GM23248 (cell line): ENCODE results near the gene MTUS2. TPM values are rescaled to one million over a fixed set of nuclear protein-coding genes. Genes with fewer than 3 reads are reported as not detected.

Source experiments
- DNase-seq: peaks from one replicate; pipeline ENCODE4 v3.0.0-alpha.2; 2015
- H2AFZ ChIP-seq: fragments of 200-600 bp; sonication (generic); 2 replicates; pipeline ENCODE4 v1.6.1; 2016; ENCODE audit warnings: antibody characterized with exemption
- H3F3A ChIP-seq: fragments of 200-600 bp; sonication (generic); 2 replicates; pipeline ENCODE4 v1.6.1; 2016; ENCODE audit warnings: mild to moderate bottlenecking, antibody characterized with exemption, mixed run types; ENCODE audit not compliant: insufficient read depth
- H3K27ac ChIP-seq: fragments of 200-600 bp; sonication (generic); 2 replicates; pipeline ENCODE4 v1.5.1; 2016; ENCODE audit warnings: mild to moderate bottlenecking
- H3K27me3 ChIP-seq: fragments of 200-600 bp; sonication (generic); replicated peaks from 2 replicates; pipeline ENCODE4 v1.6.1; 2016; ENCODE audit warnings: mild to moderate bottlenecking; ENCODE audit not compliant: insufficient read depth
- H3K36me3 ChIP-seq: fragments of 200-600 bp; sonication (generic); 2 replicates; pipeline ENCODE4 v1.6.1; 2016; ENCODE audit warnings: low read depth, mild to moderate bottlenecking
- H3K4me1 ChIP-seq: fragments of 200-600 bp; sonication (generic); 2 replicates; pipeline ENCODE4 v1.6.1; 2016; ENCODE audit warnings: mild to moderate bottlenecking; ENCODE audit not compliant: insufficient read depth
- H3K4me2 ChIP-seq: fragments of 200-600 bp; sonication (generic); one replicate; pipeline ENCODE4 v1.6.1; 2016; ENCODE audit warnings: mild to moderate bottlenecking; ENCODE audit not compliant: unreplicated experiment
- H3K4me3 ChIP-seq: fragments of 200-600 bp; sonication (generic); 2 replicates; pipeline ENCODE4 v1.5.1; 2016; ENCODE audit warnings: mild to moderate bottlenecking
- H3K79me2 ChIP-seq: fragments of 200-600 bp; sonication (generic); 2 replicates; pipeline ENCODE4 v1.6.1; 2016; ENCODE audit warnings: mild to moderate bottlenecking; ENCODE audit not compliant: insufficient read depth
- H3K9ac ChIP-seq: fragments of 200-600 bp; sonication (generic); 2 replicates; pipeline ENCODE4 v1.6.1; 2016; ENCODE audit warnings: mild to moderate bottlenecking
- H3K9me2 ChIP-seq: fragments of 200-600 bp; sonication (generic); 2 replicates; pipeline ENCODE4 v1.6.1; 2016; ENCODE audit warnings: mixed run types, mild to moderate bottlenecking, moderate library complexity; ENCODE audit not compliant: insufficient read depth
- H3K9me3 ChIP-seq: fragments of 200-600 bp; sonication (generic); one replicate; pipeline ENCODE4 v1.6.1; 2017; ENCODE audit warnings: low read depth
- H4K20me1 ChIP-seq: fragments of 200-600 bp; sonication (generic); 2 replicates; pipeline ENCODE4 v1.6.0; 2016; ENCODE audit not compliant: insufficient read depth
- EZH2 ChIP-seq: fragments of 200-600 bp; sonication (generic); IDR thresholded peaks from 2 replicates; pipeline ENCODE4 v1.6.1; 2018; ENCODE audit warnings: antibody characterized with exemption, mild to moderate bottlenecking; ENCODE audit not compliant: insufficient read depth, poor library complexity, severe bottlenecking
- EZH2phosphoT487 ChIP-seq: fragments of 200-600 bp; sonication (generic); IDR thresholded peaks from 2 replicates; pipeline ENCODE4 v1.6.1; 2018; ENCODE audit warnings: antibody characterized with exemption, moderate library complexity, mild to moderate bottlenecking, low read depth; ENCODE audit not compliant: insufficient read depth
- WGBS, 2 experiments: methylation state at CpG; one replicate each; pipeline ENCODE4 v1.1.6; 2015 to 2017; ENCODE audit warnings: low lambda C conversion rate in 2 of 2, low coverage in 1 of 2; ENCODE audit errors: missing lambda C conversion rate in 2 of 2; 5-methylcytosine and 5-hydroxymethylcytosine counted together
- in situ Hi-C: fragments of 300-500 bp; cut with MboI; formaldehyde crosslinking; loops from 2 replicates; pipeline ENCODE4 v1.15.0; 2020
- polyA plus RNA-seq: library from polyadenylated mRNA; unstranded; fragments of >200 nt; fragmentation: Nextera tagmentation; extraction: Ambion mirVana; gene quantifications from 2 replicates; pipeline ENCODE4 v1.2.1, GENCODE V29; 2016
- total RNA-seq: library from RNA; depleted of rRNA; stranded (reverse); fragments of >200 nt; shearing (Covaris generic); gene quantifications from 2 replicates; pipeline ENCODE4 v1.2.3, GENCODE V29; 2014

MTUS2 gene
- total and polyA plus RNA-seq, 2 experiments from 2014 or later = 0.43 to 0.74 TPM

DNA sequence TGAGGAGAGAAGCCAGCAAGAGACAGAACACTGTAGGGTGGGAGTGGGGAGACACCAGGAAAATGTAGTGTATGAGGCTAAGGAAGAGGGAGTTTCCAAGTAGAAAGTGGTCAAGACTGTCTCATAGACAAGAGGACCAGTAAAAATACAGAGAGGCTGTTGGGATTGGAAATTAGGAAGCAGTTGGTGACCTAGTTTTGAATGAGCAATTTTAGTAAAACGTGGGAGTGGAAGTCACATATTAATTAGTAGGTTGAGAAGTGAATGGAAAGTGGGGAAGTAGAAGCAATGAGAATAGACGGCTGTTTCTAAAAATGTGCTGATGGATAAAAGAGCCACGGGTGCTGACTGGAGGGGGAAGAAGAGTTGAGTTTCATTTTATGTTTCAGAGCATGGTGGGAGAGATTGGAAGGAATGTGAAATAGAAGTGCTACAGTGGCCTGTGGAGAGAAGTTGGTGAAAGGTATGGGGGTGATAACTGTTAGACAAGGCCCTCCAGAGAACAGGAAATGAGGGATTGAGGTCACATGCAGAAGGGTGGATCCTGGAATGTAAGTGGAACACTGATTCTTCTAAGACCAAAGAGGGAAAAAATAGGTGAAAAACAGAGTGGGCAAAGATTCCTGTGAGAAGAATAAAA, 247.3 kb downstream of the MTUS2 start:
- Histone ChIP-seq H3K9ac (no peak overlapping the region), H3K79me2 (no peaks in the 10 kb centered on the region), H3K27ac (no peak overlapping the region), H3F3A (no peaks in the 10 kb centered on the region), H4K20me1 (no peaks in the 10 kb centered on the region), H3K4me3 (no peak overlapping the region), H3K36me3 (no peaks in the 10 kb centered on the region), H3K9me2 (no peaks in the 10 kb centered on the region), H3K9me3 (no peaks in the 10 kb centered on the region), H3K4me2 (no peak overlapping the region), H2AFZ (no peak overlapping the region), H3K27me3 (no peaks in the 10 kb centered on the region), H3K4me1 (no peaks in the 10 kb centered on the region)
- no peak for DNase-seq
- 1 to 5% methylated on average over 3 of the region's 3 CpGs for WGBS, 2 experiments
- in situ Hi-C loops = no loop called here
- TF ChIP-seq EZH2phosphoT487 = no peak
- TF ChIP-seq EZH2 = no peak

DNA sequence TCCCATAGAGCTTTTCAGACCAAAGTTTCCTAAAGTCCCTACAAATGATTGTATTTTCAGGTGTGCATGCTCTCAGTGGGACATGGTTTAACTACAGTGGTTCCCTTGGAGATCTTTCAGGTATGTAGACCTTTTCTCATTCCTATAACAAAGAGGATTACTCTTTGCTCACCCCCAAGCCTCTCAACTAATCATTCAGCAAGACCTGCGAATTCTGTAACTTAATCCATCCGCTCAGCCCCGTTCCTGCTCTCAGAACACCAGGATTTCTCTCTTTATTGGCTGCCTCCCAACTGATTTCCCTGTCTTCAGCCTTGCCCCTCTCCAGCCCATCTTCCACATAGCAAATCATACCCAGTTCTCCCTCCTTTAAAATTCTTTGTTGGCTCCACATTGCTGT, 253.6 kb downstream of the MTUS2 start:
- in situ Hi-C loops = no loop called here
- H3K4me3 ChIP-seq = no peak overlapping the region
- 11% methylated on average over 3 of the region's 3 CpGs for WGBS, 2 experiments

DNA sequence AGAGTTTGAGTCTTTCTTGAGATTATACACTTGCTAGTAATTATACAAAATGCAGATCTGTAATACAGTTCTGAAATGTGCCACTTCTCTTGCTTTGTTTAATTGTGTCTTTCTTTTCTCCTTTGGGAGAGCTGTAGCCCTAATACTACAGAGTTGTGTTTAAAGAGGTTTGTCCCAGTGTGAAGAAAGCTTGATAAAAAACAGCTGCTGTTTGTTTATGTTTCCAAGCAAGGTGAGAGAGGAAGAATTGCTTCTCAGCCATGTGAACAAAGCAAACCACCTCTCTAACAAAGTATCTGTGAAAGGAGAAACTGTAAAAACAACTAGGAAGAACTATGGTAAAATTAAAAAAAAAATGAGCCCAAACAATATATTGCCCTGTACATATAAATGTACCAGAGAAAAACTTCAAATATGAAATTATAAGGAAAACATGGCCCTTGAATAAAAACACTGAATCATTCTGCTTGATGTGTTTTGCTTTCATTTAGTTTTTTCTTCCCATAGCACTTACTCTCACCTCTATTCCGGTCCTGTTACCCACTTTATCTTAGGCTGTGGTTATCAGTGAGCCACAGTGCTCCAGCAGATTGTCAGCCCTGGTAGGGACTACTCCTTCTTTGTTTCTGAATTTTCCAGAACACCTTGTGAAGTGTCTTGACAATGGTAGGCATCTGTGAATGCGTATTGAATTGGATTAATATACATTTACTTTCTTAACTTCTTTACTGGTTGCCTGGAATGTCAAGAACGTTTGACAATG, 257.1 kb downstream of the MTUS2 start:
- Histone ChIP-seq H3K4me3 (no peak overlapping the region), H3K9me2 (no peaks in the 10 kb centered on the region), H2AFZ (no peak overlapping the region), H3K4me1 (no peaks in the 10 kb centered on the region), H3F3A (no peaks in the 10 kb centered on the region), H4K20me1 (no peaks in the 10 kb centered on the region), H3K79me2 (no peaks in the 10 kb centered on the region), H3K4me2 (no peak overlapping the region), H3K36me3 (no peaks in the 10 kb centered on the region), H3K27me3 (no peaks in the 10 kb centered on the region), H3K27ac (no peak overlapping the region), H3K9ac (no peak overlapping the region), H3K9me3 (no peaks in the 10 kb centered on the region)
- TF ChIP-seq EZH2phosphoT487 = no peak
- no peak for TF ChIP-seq EZH2
- DNase-seq = no peak
- 5 to 11% methylated on average over 3 of the region's 3 CpGs for WGBS, 2 experiments
- in situ Hi-C loops = no loop called here

More for the DNA sequence above, 253.6 kb downstream of the MTUS2 start:
- no peaks in the 10 kb centered on the region for H3F3A ChIP-seq
- no peaks in the 10 kb centered on the region for H4K20me1 ChIP-seq
- no peak overlapping the region for H3K4me2 ChIP-seq
- no peaks in the 10 kb centered on the region for H3K79me2 ChIP-seq
- H3K27ac ChIP-seq = no peak overlapping the region
- TF ChIP-seq EZH2 = no peak
- TF ChIP-seq EZH2phosphoT487 = no peak
- no peaks in the 10 kb centered on the region for H3K9me3 ChIP-seq
- no peaks in the 10 kb centered on the region for H3K36me3 ChIP-seq
- no peak overlapping the region for H3K9ac ChIP-seq
- no peak overlapping the region for H2AFZ ChIP-seq
- no peaks in the 10 kb centered on the region for H3K27me3 ChIP-seq
- no peaks in the 10 kb centered on the region for H3K9me2 ChIP-seq
- H3K4me1 ChIP-seq = no peaks in the 10 kb centered on the region
- no peak for DNase-seq

DNA sequence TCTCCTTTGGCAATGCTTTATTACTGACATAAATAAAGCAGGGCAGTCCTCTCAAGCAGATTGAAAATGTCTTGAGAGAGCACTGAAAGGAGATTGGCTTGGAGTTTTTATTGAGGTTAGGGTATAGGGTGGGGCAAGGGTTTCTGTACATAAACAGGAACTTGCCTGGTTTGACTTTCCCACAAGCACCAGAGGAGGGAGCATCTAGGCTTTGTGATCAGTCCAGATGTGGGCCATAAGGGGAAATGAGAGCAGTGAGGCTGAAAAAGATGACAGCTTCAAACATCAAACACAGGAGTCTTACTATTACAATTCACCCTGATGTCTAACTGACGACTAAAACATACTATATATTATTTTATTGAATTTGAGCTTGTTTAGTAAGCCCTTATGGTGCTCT, 260.9 kb downstream of the MTUS2 start:
- Histone ChIP-seq H3K9me3 (no peaks in the 10 kb centered on the region), H4K20me1 (no peaks in the 10 kb centered on the region), H3K27me3 (no peaks in the 10 kb centered on the region), H3K79me2 (no peaks in the 10 kb centered on the region), H3K9ac (no peak overlapping the region), H3F3A (no peaks in the 10 kb centered on the region), H3K36me3 (no peaks in the 10 kb centered on the region), H2AFZ (no peak overlapping the region), H3K4me2 (no peak overlapping the region), H3K4me3 (no peak overlapping the region), H3K9me2 (no peaks in the 10 kb centered on the region), H3K27ac (no peak overlapping the region), H3K4me1 (no peaks in the 10 kb centered on the region)
- no peak for TF ChIP-seq EZH2
- no peak for TF ChIP-seq EZH2phosphoT487
- no peak for DNase-seq
- WGBS, 2 experiments = 0% methylated on average over 1 of the region's 1 CpG
- in situ Hi-C loops = no loop called here
